Prostate gland (tissue), 2 donors: Measurements from ENCODE around the gene ATG101. TPM values are rescaled to one million over a fixed set of nuclear protein-coding genes. Genes with fewer than 3 reads are reported as not detected.

Experiments
- DNase-seq: peaks from one replicate; pipeline ENCODE4 v3.0.0-alpha.2; 2019; ENCODE audit warnings: low spot score
- H3K27ac ChIP-seq, 2 donors: fragments of 200-600 bp; sonication (generic); 2 replicates each; pipeline ENCODE4 v1.5.1; 2017 to 2019
- H3K27me3 ChIP-seq: fragments of 200-600 bp; sonication (generic); replicated peaks from 2 replicates; pipeline ENCODE4 v1.5.1; 2019; ENCODE audit not compliant: insufficient read depth
- H3K36me3 ChIP-seq, 2 donors: fragments of 200-600 bp; sonication (generic); 1 replicate in 1 of 2; 2 replicates in 1 of 2; pipeline versions ENCODE4 v1.5.1 to v1.8.1; 2017 to 2019
- H3K4me1 ChIP-seq: fragments of 200-600 bp; sonication (generic); replicated peaks from 2 replicates; pipeline ENCODE4 v1.5.1; 2019
- H3K4me3 ChIP-seq, 2 donors: fragments of 200-600 bp; sonication (generic); 2 replicates each; pipeline ENCODE4 v1.5.1; 2017 to 2019
- H3K9me3 ChIP-seq: fragments of 200-600 bp; sonication (generic); 2 replicates; pipeline ENCODE4 v1.5.1; 2017
- CTCF ChIP-seq, 4 experiments: fragments of 200-600 bp in 2 of 4; fragments of 450-650 bp in 2 of 4; sonication (generic) in 2 of 4; IDR thresholded peaks; 1 replicate in 3 of 4; 2 replicates in 1 of 4; pipeline ENCODE4 v1.5.1; 2016 to 2019; ENCODE audit warnings: antibody characterized with exemption in 4 of 4, mild to moderate bottlenecking in 2 of 4, moderate library complexity in 2 of 4
- POLR2A ChIP-seq: fragments of 450-650 bp; IDR thresholded peaks from one replicate; pipeline ENCODE4 v1.6.1; 2016; ENCODE audit warnings: antibody characterized with exemption, mild to moderate bottlenecking
- POLR2AphosphoS5 ChIP-seq: sonication (generic); formaldehyde crosslinking; IDR thresholded peaks from one replicate; pipeline ENCODE4 v1.6.1; 2017; ENCODE audit warnings: antibody characterized with exemption
- WGBS: methylation state at CpG from one replicate; pipeline ENCODE4 v1.1.5; 2018; 5-methylcytosine and 5-hydroxymethylcytosine counted together
- intact Hi-C: fragments of 100-400 bp; cut with DNase I; formaldehyde crosslinking; loops from one replicate; pipeline ENCODE4 v1.14.2; 2022
- total RNA-seq, 2 donors: library from RNA; depleted of rRNA; stranded (reverse); fragments of >200 nt; gene quantifications; one replicate each; pipeline ENCODE4 v1.1.0, GENCODE V29; 2016

Gene ATG101
- total RNA-seq, 2 donors from 2014 or later: 60.0 to 64.1 TPM

GRCh38 chr12:52057638-52058576 lies 11.9 kb upstream of the ATG101 start:
- WGBS: 88% methylated on average over 14 of the region's 14 CpGs
- H3K4me3 ChIP-seq: no peak overlapping the region
- intact Hi-C loops: no loop called here
- DNase-seq: no peak
- peak overlapping the region; percentile 100 for H3K27ac ChIP-seq
- TF ChIP-seq POLR2A (no peak), POLR2AphosphoS5 (peak; percentile 2)
- H3K27me3 ChIP-seq: no peaks in the 10 kb centered on the region
- no peaks in the 10 kb centered on the region for H3K9me3 ChIP-seq
- peaks cover 28% of the 10 kb centered on the region for H3K4me1 ChIP-seq
- H3K36me3 ChIP-seq: peaks cover 6 to 9% of the 10 kb centered on the region in 2 donors

- DNase-seq: peak; percentile 53
- peaks cover 6 to 9% of the 10 kb centered on the region in 2 donors for H3K36me3 ChIP-seq
- intact Hi-C loops: no loop called here
- H3K4me3 ChIP-seq: no peak overlapping the region
- TF ChIP-seq CTCF (IDR thresholded peaks at IDR 0.05) (peak in 1 of 4 experiments; percentile 12), POLR2AphosphoS5 (peak; percentile 67), POLR2A (no peak)
- H3K27me3 ChIP-seq: no peaks in the 10 kb centered on the region
- H3K27ac ChIP-seq: peak overlapping the region; percentile 100
- peaks cover 25% of the 10 kb centered on the region for H3K4me1 ChIP-seq
- 59% methylated on average over 25 of the region's 25 CpGs for WGBS
- H3K9me3 ChIP-seq: no peaks in the 10 kb centered on the region
Observed at GRCh38 chr12:52058631-52059361, 11.0 kb upstream of the ATG101 start.

- Histone ChIP-seq H3K27ac (peak overlapping the region; percentile 5 to 100), H3K27me3 (no peaks in the 10 kb centered on the region), H3K4me1 (peaks cover 15% of the 10 kb centered on the region), H3K9me3 (no peaks in the 10 kb centered on the region), H3K36me3 (peaks cover 4% of the 10 kb centered on the region in 2 donors), H3K4me3 (no peak overlapping the region)
- TF ChIP-seq POLR2A (no peak), POLR2AphosphoS5 (no peak), CTCF (IDR thresholded peaks at IDR 0.05) (no peak)
- no peak for DNase-seq
- intact Hi-C loops: no loop called here
- 74% methylated on average over 12 of the region's 12 CpGs for WGBS
Observed at GRCh38 chr12:52059582-52060497, 9.9 kb upstream of the ATG101 start.

GRCh38 chr12:52060498-52061177 lies 9.1 kb upstream of the ATG101 start:
- peaks cover 0 to 4% of the 10 kb centered on the region in 2 donors for H3K36me3 ChIP-seq
- H3K9me3 ChIP-seq: no peaks in the 10 kb centered on the region
- H3K4me3 ChIP-seq: no peak overlapping the region
- intact Hi-C loops: no loop called here
- TF ChIP-seq POLR2A: no peak
- no peak for TF ChIP-seq CTCF (IDR thresholded peaks at IDR 0.05)
- no peak for TF ChIP-seq POLR2AphosphoS5
- H3K27ac ChIP-seq: peak overlapping the region in 1 of 2 donors; percentile 100
- peaks cover 7% of the 10 kb centered on the region for H3K4me1 ChIP-seq
- no peaks in the 10 kb centered on the region for H3K27me3 ChIP-seq
- WGBS: 84% methylated on average over 12 of the region's 14 CpGs
- DNase-seq: no peak
